Activated naive CD8-positive, alpha-beta T cell (primary cell): ENCODE measurements around the gene PSMB7.

Experiments
- H3K27ac Mint-ChIP-seq: one replicate; pipeline ENCODE4 v1.8.0; 2021; ENCODE audit warnings: mixed read lengths
- H3K27me3 Mint-ChIP-seq: one replicate; pipeline ENCODE4 v1.8.0; 2021; ENCODE audit warnings: mixed read lengths
- H3K36me3 Mint-ChIP-seq: one replicate; pipeline ENCODE4 v1.8.0; 2021; ENCODE audit warnings: mixed read lengths
- H3K4me1 Mint-ChIP-seq: one replicate; pipeline ENCODE4 v1.8.0; 2021; ENCODE audit warnings: low read depth, mixed read lengths
- H3K4me3 Mint-ChIP-seq: one replicate; pipeline ENCODE4 v1.8.0; 2021; ENCODE audit warnings: mild to moderate bottlenecking, mixed read lengths
- H3K9me3 Mint-ChIP-seq: one replicate; pipeline ENCODE4 v1.8.0; 2021; ENCODE audit warnings: low read depth, mixed read lengths

PSMB7 gene

GRCh38 chr9:124409410-124409809 lies 5.8 kb downstream of the PSMB7 start:
- H3K36me3 Mint-ChIP-seq = peaks cover 17% of the 10 kb centered on the region
- no peak overlapping the region for H3K27ac Mint-ChIP-seq
- H3K4me1 Mint-ChIP-seq = peaks cover 59% of the 10 kb centered on the region
- H3K4me3 Mint-ChIP-seq = no peak overlapping the region
- no peaks in the 10 kb centered on the region for H3K9me3 Mint-ChIP-seq
- no peaks in the 10 kb centered on the region for H3K27me3 Mint-ChIP-seq

DNA sequence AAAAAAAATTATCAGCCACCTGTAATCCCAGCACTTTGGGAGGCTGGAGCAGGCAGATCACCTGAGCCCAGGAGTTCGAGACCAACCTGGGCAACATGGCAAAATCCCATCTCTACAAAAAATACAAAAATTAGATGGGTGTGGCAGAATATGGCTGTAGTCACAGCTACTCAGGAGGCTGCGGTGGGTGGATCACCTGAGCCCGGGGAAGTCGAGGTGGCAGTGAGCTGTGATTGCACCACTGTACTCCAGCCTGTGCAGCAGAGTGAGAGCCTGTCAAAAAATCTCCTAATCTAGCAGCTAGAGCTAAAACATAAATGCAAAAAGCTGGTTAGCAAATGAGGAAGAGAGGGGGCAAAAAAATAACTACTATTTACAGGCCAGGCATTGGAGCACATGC lies 12.0 kb downstream of the PSMB7 start:
- Mint-ChIP-seq H3K4me1 (peaks cover 53% of the 10 kb centered on the region), H3K36me3 (peaks cover 11% of the 10 kb centered on the region), H3K27ac (no peak overlapping the region), H3K4me3 (no peak overlapping the region), H3K9me3 (no peaks in the 10 kb centered on the region), H3K27me3 (no peaks in the 10 kb centered on the region)

DNA sequence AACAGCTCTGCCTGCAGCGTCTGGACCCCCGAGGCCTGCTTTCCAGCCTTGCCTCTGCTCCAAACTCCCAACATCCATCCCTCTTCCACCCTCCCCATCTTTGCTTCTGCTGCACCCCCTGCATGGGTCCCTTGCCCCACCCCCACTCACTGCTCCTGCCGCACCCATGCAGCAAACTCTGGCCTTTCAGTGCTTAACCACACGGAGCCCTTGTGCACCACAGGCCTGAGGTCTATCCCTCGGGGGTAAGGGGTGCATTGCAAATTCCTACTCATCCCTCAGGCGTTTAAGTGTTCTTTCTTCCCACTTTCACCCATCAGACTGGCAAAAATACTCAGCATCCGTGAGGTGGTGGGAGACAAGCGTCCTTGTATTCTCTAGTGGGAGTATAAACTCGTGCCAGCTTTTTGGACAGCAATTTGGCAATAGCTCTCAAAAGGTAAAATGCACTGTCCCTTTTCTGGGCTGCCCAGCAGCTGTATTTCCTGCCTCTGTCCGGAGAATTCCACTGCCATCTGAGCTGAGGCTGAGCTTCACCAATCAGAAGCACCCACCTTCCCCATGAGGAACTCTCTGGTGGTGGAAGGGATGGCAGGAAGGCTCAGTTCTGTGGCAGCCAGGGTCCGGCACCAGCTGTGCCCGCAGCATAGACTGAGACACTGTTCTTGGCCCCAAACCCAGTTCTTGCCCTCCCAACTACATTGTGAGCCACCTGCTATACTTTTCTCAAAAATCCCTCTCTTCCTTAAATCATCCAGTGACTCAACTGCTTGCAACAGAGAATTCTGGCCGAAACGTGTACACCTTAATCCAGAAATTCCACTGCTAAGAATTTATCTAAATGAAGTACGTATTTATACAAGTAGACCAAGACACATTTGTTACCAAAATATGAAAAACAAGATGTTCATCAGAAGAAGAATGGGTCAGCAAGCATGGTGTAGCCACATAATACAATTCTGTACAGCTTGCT lies 15.0 kb downstream of the PSMB7 start:
- H3K9me3 Mint-ChIP-seq = no peaks in the 10 kb centered on the region
- H3K27ac Mint-ChIP-seq = no peak overlapping the region
- no peaks in the 10 kb centered on the region for H3K27me3 Mint-ChIP-seq
- H3K36me3 Mint-ChIP-seq = peaks cover 11% of the 10 kb centered on the region
- peaks cover 47% of the 10 kb centered on the region for H3K4me1 Mint-ChIP-seq
- no peak overlapping the region for H3K4me3 Mint-ChIP-seq

DNA sequence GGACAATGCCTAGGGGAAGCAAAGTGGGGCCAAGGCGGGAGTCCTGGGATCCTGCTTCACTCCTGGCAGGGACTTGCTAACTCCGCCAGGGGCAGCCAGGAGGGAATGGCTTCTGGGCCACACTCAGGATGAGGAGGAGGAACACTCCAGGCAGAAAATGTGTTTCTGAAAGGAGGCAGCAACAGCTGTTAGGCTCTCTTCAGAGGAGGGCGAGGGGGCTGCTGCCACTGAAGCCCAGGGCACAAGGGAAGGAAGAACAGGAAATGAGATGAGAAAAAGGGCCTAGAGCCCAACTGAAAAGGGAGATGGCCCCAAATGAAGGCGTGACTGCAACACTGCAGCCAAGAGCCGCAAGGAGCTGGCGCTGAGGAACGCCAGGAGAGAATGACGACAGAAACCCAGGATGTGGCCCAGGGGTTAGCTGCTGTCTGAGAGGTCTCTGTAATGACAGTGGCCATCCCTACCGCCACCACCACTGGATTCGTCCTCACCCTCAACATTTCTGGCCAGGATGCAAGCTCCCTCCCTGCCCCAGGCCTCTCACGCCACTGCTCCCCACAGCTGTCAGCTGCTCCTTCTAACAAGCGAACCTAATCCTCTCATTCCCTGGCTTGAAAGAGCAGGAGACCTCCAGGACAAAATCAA lies 15.8 kb downstream of the PSMB7 start:
- H3K4me1 Mint-ChIP-seq = peaks cover 50% of the 10 kb centered on the region
- H3K27me3 Mint-ChIP-seq = no peaks in the 10 kb centered on the region
- H3K27ac Mint-ChIP-seq = peak overlapping the region; percentile 46
- H3K9me3 Mint-ChIP-seq = no peaks in the 10 kb centered on the region
- H3K4me3 Mint-ChIP-seq = no peak overlapping the region
- peaks cover 11% of the 10 kb centered on the region for H3K36me3 Mint-ChIP-seq

DNA sequence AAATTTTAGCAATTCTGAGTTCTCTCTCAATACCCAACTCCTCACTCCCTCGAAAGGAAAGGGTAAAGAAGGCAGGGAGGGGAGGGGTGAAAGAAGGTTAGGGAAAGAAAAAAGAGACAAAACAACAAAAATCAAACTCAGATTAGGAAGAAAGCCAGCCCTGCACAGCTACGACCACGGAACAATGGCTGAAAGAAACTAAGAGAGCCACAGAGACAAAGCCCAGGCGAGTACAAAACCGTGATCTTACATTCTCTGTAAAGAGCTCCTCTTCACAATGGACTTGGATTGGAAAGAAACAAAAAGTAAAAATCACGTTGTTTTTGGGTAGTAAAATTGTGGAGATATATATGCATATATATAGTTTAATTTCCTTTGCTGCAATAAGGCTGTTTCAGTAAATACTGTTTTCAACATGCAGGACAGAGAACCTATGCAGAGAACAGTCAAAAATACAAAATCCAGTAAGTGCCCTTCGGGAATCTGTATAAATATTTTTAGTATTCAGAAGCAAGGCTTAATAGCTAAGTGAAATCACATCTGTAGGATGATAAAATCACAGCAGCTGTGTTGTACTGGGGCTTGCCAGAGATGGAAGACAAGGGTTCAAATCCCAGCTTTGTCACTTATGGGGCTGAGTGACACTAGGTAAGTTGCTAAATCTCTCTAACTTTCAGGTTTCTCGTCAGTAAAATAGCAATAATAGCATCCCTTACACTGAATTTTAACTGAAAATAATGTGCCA lies 16.9 kb downstream of the PSMB7 start:
- Mint-ChIP-seq H3K36me3 (peaks cover 11% of the 10 kb centered on the region), H3K9me3 (no peaks in the 10 kb centered on the region), H3K27me3 (no peaks in the 10 kb centered on the region), H3K4me3 (no peak overlapping the region), H3K4me1 (peaks cover 48% of the 10 kb centered on the region), H3K27ac (no peak overlapping the region)

GRCh38 chr9:124395826-124396225 lies 19.4 kb downstream of the PSMB7 start:
- H3K27ac Mint-ChIP-seq = no peak overlapping the region
- H3K9me3 Mint-ChIP-seq = no peaks in the 10 kb centered on the region
- H3K27me3 Mint-ChIP-seq = no peaks in the 10 kb centered on the region
- peaks cover 8% of the 10 kb centered on the region for H3K36me3 Mint-ChIP-seq
- no peak overlapping the region for H3K4me3 Mint-ChIP-seq
- H3K4me1 Mint-ChIP-seq = peaks cover 59% of the 10 kb centered on the region

GRCh38 chr9:124394596-124394995 lies 20.6 kb downstream of the PSMB7 start:
- Mint-ChIP-seq H3K36me3 (peaks cover 7% of the 10 kb centered on the region), H3K9me3 (no peaks in the 10 kb centered on the region), H3K27ac (no peak overlapping the region), H3K27me3 (no peaks in the 10 kb centered on the region), H3K4me1 (peaks cover 60% of the 10 kb centered on the region), H3K4me3 (no peak overlapping the region)

DNA sequence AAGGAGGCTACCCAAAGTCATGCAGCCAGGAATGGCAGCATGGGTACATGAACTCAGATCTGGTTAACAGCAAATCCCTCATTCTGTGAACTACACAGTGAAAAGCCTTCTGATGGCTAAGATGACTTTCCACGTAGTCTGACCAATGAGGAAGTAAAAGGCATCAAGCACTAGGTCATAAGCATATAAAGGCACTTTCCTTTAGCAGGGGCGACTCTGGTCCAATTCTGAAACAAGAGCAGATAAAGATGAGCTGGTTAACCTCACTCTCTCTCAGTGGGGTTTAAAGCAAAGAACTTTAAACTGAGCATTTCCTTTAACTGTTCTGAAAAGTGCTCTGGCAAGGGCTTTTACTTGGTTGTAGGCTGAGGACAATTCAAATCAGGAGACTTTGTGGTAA lies 21.1 kb downstream of the PSMB7 start:
- Mint-ChIP-seq H3K36me3 (peaks cover 7% of the 10 kb centered on the region), H3K27me3 (no peaks in the 10 kb centered on the region), H3K27ac (no peak overlapping the region), H3K4me1 (peaks cover 62% of the 10 kb centered on the region), H3K9me3 (no peaks in the 10 kb centered on the region), H3K4me3 (no peak overlapping the region)

GRCh38 chr9:124392871-124393460 lies 22.3 kb downstream of the PSMB7 start:
- Mint-ChIP-seq H3K36me3 (peaks cover 7% of the 10 kb centered on the region), H3K27ac (no peak overlapping the region), H3K4me3 (no peak overlapping the region), H3K4me1 (peaks cover 69% of the 10 kb centered on the region), H3K9me3 (no peaks in the 10 kb centered on the region), H3K27me3 (no peaks in the 10 kb centered on the region)

GRCh38 chr9:124392254-124392870 lies 22.9 kb downstream of the PSMB7 start:
- Mint-ChIP-seq H3K27ac (no peak overlapping the region), H3K27me3 (no peaks in the 10 kb centered on the region), H3K4me1 (peaks cover 71% of the 10 kb centered on the region)

GRCh38 chr9:124390794-124391658 lies 24.2 kb downstream of the PSMB7 start:
- no peaks in the 10 kb centered on the region for H3K9me3 Mint-ChIP-seq
- H3K27me3 Mint-ChIP-seq = no peaks in the 10 kb centered on the region
- peak overlapping the region; percentile 10 for H3K27ac Mint-ChIP-seq
- H3K4me1 Mint-ChIP-seq = peaks cover 71% of the 10 kb centered on the region
- H3K36me3 Mint-ChIP-seq = peaks cover 7% of the 10 kb centered on the region
- H3K4me3 Mint-ChIP-seq = no peak overlapping the region

More at GRCh38 chr9:124392254-124392870, 22.9 kb downstream of the PSMB7 start:
- Mint-ChIP-seq H3K36me3 (peaks cover 7% of the 10 kb centered on the region), H3K9me3 (no peaks in the 10 kb centered on the region), H3K4me3 (no peak overlapping the region)

DNA sequence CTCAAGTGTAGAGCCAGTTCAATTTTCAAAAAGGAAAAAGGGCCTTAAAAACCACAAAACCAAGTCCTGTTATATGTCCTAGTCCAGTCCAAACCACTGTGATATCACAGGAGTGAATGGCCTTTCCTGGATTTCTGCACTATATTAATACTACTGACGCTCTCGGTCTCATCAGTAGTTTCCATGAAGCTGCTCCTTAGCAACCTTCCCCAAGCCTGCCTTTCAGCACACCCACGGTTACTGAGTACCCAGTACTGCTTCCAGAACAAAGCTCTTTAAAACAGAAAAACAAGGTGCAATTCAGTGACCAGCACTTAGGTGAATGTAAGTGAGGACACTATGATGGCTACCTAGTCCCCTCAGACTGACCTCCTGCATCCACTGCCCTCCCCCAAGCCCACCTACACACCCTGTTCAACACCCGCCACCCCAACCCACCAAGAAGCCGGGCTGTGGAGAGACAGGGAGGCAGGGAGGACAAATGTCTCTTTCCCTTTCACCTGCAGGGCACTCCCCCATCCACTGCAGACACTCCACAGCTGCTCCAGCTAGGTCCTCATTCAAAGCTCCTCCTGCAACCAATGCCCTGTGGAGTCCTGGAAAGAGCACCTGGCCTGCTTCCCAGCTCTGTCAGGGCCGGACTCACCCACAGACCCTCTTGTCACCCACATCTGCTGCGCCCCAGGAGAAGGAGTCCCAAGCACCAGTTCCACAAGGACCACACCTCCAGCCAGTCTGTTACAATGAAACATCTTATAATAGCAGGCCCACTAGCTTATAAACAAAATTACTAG lies 25.9 kb downstream of the PSMB7 start:
- no peak overlapping the region for H3K4me3 Mint-ChIP-seq
- peaks cover 63% of the 10 kb centered on the region for H3K4me1 Mint-ChIP-seq
- H3K27me3 Mint-ChIP-seq = no peaks in the 10 kb centered on the region
- H3K27ac Mint-ChIP-seq = peak overlapping the region; percentile 34
- H3K36me3 Mint-ChIP-seq = peaks cover 5% of the 10 kb centered on the region
- H3K9me3 Mint-ChIP-seq = no peaks in the 10 kb centered on the region
